Mesenchymal stem cell (in vitro differentiated cells and primary cell): ENCODE results near the gene HOXA13.

Experiments
- DNase-seq: peaks from one replicate; pipeline ENCODE4 v3.0.0-alpha.2; 2013
- H2AFZ ChIP-seq: one replicate; pipeline ENCODE4 v1.6.1; 2013; ENCODE audit warnings: low read depth, mild to moderate bottlenecking, control low read depth, inconsistent platforms, low read length, moderate library complexity
- H2AK5ac ChIP-seq: 2 replicates; pipeline ENCODE4 v1.6.1; 2013; ENCODE audit warnings: low read length, moderate library complexity, mild to moderate bottlenecking, inconsistent platforms; ENCODE audit not compliant: severe bottlenecking
- H2BK120ac ChIP-seq: one replicate; pipeline ENCODE4 v1.6.1; 2013; ENCODE audit warnings: low read depth, mild to moderate bottlenecking, inconsistent platforms, low read length, moderate library complexity
- H2BK12ac ChIP-seq, 2 experiments: one replicate each; pipeline ENCODE4 v1.6.1; 2013; ENCODE audit warnings: inconsistent platforms in 2 of 2, low read length in 2 of 2, mild to moderate bottlenecking in 2 of 2, moderate library complexity in 2 of 2, control low read depth in 1 of 2
- H2BK15ac ChIP-seq: one replicate; pipeline ENCODE4 v1.6.1; 2013; ENCODE audit warnings: mild to moderate bottlenecking, low read depth, inconsistent platforms; ENCODE audit not compliant: poor library complexity, severe bottlenecking
- H2BK5ac ChIP-seq: 2 replicates; pipeline ENCODE4 v1.6.1; 2013; ENCODE audit warnings: low read depth, mild to moderate bottlenecking, low read length, control low read depth, inconsistent platforms; ENCODE audit not compliant: poor library complexity, severe bottlenecking
- H3K14ac ChIP-seq, 2 experiments: one replicate each; pipeline ENCODE4 v1.6.1; 2013; ENCODE audit warnings: inconsistent platforms in 2 of 2, low read length in 2 of 2, control low read depth in 1 of 2, mild to moderate bottlenecking in 1 of 2, moderate library complexity in 1 of 2
- H3K18ac ChIP-seq, 2 experiments: one replicate each; pipeline ENCODE4 v1.6.1; 2013; ENCODE audit warnings: inconsistent platforms in 2 of 2, low read length in 2 of 2, control low read depth in 1 of 2, low read depth in 1 of 2, mild to moderate bottlenecking in 1 of 2
- H3K23ac ChIP-seq, 2 experiments: one replicate each; pipeline ENCODE4 v1.6.1; 2013; ENCODE audit warnings: inconsistent platforms in 2 of 2, low read length in 2 of 2, mild to moderate bottlenecking in 2 of 2, moderate library complexity in 2 of 2, control low read depth in 1 of 2
- H3K27ac ChIP-seq: 2 replicates; pipeline ENCODE4 v1.5.1; 2013; ENCODE audit warnings: mild to moderate bottlenecking, moderate library complexity, low read length, control low read depth, inconsistent platforms; ENCODE audit not compliant: poor library complexity, severe bottlenecking
- H3K27me3 ChIP-seq, 2 experiments: 2 replicates each; pipeline versions ENCODE4 v1.6.1 to v1.7.0; 2013; ENCODE audit warnings: low read length in 2 of 2, mild to moderate bottlenecking in 2 of 2, moderate library complexity in 2 of 2, control low read depth in 1 of 2, inconsistent platforms in 1 of 2; ENCODE audit not compliant: control insufficient read depth in 1 of 2, insufficient read depth in 1 of 2
- H3K36me3 ChIP-seq, 2 experiments: 2 replicates each; pipeline versions ENCODE4 v1.6.1 to v1.7.0; 2013; ENCODE audit warnings: low read length in 2 of 2, control low read depth in 1 of 2, inconsistent platforms in 1 of 2, low read depth in 1 of 2, mild to moderate bottlenecking in 1 of 2; ENCODE audit not compliant: insufficient read depth in 2 of 2, control insufficient read depth in 1 of 2
- H3K4ac ChIP-seq, 2 experiments: one replicate each; pipeline ENCODE4 v1.6.1; 2013; ENCODE audit warnings: inconsistent platforms in 2 of 2, low read length in 2 of 2, mild to moderate bottlenecking in 2 of 2, moderate library complexity in 2 of 2, control low read depth in 1 of 2, low read depth in 1 of 2
- H3K4me1 ChIP-seq: 2 replicates; pipeline ENCODE4 v1.6.1; 2013; ENCODE audit warnings: low read depth, low read length, control low read depth; ENCODE audit not compliant: control insufficient read depth, insufficient read depth
- H3K4me2 ChIP-seq: 2 replicates; pipeline ENCODE4 v1.6.1; 2013; ENCODE audit warnings: low read length, mild to moderate bottlenecking, inconsistent platforms; ENCODE audit not compliant: poor library complexity, severe bottlenecking
- H3K4me3 ChIP-seq, 2 experiments: 2 replicates each; pipeline versions ENCODE4 v1.5.1 to v1.7.0; 2013; ENCODE audit warnings: low read length in 2 of 2, mild to moderate bottlenecking in 2 of 2, control low read depth in 1 of 2, low read depth in 1 of 2; ENCODE audit not compliant: insufficient read depth in 1 of 2
- H3K79me1 ChIP-seq: replicated peaks from 2 replicates; pipeline ENCODE4 v1.6.1; 2013; ENCODE audit warnings: mild to moderate bottlenecking, control low read depth, low read length, inconsistent platforms; ENCODE audit not compliant: poor library complexity, severe bottlenecking
- H3K9ac ChIP-seq: 2 replicates; pipeline ENCODE4 v1.7.0; 2013; ENCODE audit warnings: mild to moderate bottlenecking, low read length, moderate library complexity
- H3K9me3 ChIP-seq: 2 replicates; pipeline ENCODE4 v1.7.0; 2013; ENCODE audit warnings: mild to moderate bottlenecking, low read length; ENCODE audit not compliant: control insufficient read depth
- H4K8ac ChIP-seq: one replicate; pipeline ENCODE4 v1.6.1; 2013; ENCODE audit warnings: inconsistent platforms, mild to moderate bottlenecking, low read length, moderate library complexity
- H4K91ac ChIP-seq: one replicate; pipeline ENCODE4 v1.6.1; 2013; ENCODE audit warnings: mild to moderate bottlenecking, low read length, inconsistent platforms
- WGBS: methylation state at CpG from one replicate; pipeline ENCODE4 v1.1.7; 2013; ENCODE audit warnings: mixed read lengths; 5-methylcytosine and 5-hydroxymethylcytosine counted together

HOXA13 gene

DNA sequence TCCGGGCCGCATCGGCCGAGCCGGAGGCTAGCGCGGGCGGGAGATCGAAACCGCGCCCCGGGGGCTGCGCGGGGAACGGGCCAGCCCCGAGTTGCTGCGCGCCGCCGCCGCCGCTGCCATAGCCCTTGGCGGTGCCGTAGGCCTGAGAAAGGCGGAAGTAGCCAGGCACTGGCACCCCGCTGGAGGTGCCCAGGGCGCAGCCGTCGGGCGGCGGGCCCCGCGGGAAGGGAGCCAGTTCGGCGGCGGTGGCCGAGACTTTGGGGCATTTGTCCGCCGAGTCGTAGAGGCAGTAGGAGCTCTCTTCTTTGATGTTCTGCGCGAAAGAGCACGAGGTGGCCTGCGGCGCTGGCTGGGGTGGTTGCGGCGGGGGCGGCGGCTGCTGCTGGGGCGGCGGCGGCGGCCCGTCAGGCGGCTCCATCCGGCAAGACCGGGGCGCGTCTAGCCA lies 26.4 kb downstream of the HOXA13 start:
- Histone ChIP-seq H4K8ac (peak overlapping the region; percentile 95), H3K4ac (peak overlapping the region; percentile 54 to 82), H2AFZ (no peak overlapping the region), H3K36me3 (peaks cover 4 to 68% of the 10 kb centered on the region in 2 experiments), H3K9me3 (no peaks in the 10 kb centered on the region), H2BK12ac (peak overlapping the region; percentile 40 to 83), H2BK120ac (peak overlapping the region; percentile 96), H3K23ac (peak overlapping the region; percentile 74 to 95), H3K18ac (peak overlapping the region; percentile 90 to 91), H3K4me3 (peak overlapping the region; percentile 58 to 92), H3K14ac (peak overlapping the region; percentile 15 to 80), H3K79me1 (no peaks in the 10 kb centered on the region), H3K27me3 (peaks cover 0 to 8% of the 10 kb centered on the region in 2 experiments), H2BK5ac (peak overlapping the region; percentile 88), H2BK15ac (peak overlapping the region; percentile 91), H4K91ac (peak overlapping the region; percentile 89), H3K4me2 (peak overlapping the region; percentile 60), H3K4me1 (no peaks in the 10 kb centered on the region), H3K27ac (peak overlapping the region; percentile 48), H3K9ac (peak overlapping the region; percentile 90), H2AK5ac (no peak overlapping the region)
- WGBS: 2% methylated on average over 51 of the region's 59 CpGs
- peak; percentile 50 for DNase-seq

DNA sequence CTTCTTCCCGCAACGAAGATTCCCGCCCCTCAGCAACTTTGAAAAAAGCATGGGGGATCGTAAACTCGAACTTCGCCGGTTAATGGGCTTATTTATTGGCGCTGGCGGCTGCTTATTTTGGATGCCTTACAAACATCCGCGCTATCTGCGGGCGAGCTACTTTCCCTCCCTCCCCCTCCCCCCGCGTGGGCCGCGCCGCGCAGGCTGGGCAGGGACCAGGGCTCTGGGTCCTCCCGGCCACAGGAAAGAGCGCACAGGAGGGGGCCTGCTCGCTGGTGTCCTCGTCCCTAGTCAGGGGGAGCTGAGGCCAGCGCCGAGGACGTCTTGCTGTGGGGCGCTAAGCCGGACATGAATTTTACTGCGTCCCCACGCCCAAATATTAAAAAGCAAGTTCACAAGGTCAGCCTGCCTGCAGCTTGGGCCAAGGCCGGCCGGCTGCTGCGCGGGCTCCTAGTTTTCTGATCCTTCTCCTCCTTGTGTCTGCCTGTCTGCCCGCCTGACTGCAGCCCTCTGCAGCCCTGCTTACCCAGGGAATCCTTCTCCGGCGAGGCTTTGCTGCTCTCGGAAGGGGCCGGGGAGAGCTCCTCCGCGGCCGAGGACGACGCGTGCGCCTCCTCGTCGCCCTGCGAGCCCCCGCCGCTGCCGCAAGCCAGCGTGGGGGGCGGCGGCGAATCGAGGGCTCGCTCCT lies 26.9 kb downstream of the HOXA13 start:
- H3K27ac ChIP-seq: peak overlapping the region; percentile 91
- H3K4me1 ChIP-seq: no peaks in the 10 kb centered on the region
- H3K14ac ChIP-seq: peak overlapping the region in 1 of 2 experiments; percentile 95
- DNase-seq: peak; percentile 60
- H3K4ac ChIP-seq: peak overlapping the region; percentile 54 to 59
- peak overlapping the region; percentile 90 for H3K9ac ChIP-seq
- peak overlapping the region; percentile 89 for H4K91ac ChIP-seq
- H3K4me3 ChIP-seq: peak overlapping the region; percentile 58 to 92
- H3K27me3 ChIP-seq: peaks cover 0 to 8% of the 10 kb centered on the region in 2 experiments
- no peaks in the 10 kb centered on the region for H3K79me1 ChIP-seq
- peak overlapping the region; percentile 64 to 90 for H3K18ac ChIP-seq
- peaks cover 4 to 72% of the 10 kb centered on the region in 2 experiments for H3K36me3 ChIP-seq
- H2AFZ ChIP-seq: no peak overlapping the region
- peak overlapping the region; percentile 83 for H2AK5ac ChIP-seq
- H3K4me2 ChIP-seq: peak overlapping the region; percentile 60
- H3K9me3 ChIP-seq: no peaks in the 10 kb centered on the region
- H2BK5ac ChIP-seq: peak overlapping the region; percentile 77
- H3K23ac ChIP-seq: peak overlapping the region; percentile 50 to 74
- H4K8ac ChIP-seq: peak overlapping the region; percentile 95
- H2BK12ac ChIP-seq: peak overlapping the region in 1 of 2 experiments; percentile 83
- WGBS: 1% methylated on average over 58 of the region's 58 CpGs
- no peak overlapping the region for H2BK15ac ChIP-seq
- peak overlapping the region; percentile 96 for H2BK120ac ChIP-seq

DNA sequence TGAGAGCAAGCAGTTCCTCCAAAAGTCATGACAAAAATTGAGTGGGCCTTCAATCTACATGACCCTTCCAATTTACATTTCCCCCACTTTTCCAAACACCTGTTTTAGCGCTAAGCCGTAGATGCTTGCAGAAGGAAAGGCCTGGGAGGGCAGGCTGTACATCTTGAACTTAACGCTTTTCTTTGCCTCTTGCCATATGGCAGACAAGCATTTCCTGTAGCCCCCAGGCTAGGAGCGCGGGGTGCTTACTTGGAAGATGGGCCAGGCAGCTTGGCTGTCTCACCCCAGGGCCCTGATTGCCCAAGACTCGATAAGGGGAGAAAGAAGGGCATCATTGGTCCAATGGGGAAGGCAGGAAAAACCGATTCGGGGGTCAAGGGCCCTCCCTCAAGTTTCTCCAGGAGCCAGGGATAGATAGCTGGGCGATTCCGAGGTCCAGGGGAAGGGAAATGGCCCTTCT lies 27.5 kb downstream of the HOXA13 start:
- Histone ChIP-seq H2AFZ (no peak overlapping the region), H3K4me1 (no peaks in the 10 kb centered on the region), H3K79me1 (no peaks in the 10 kb centered on the region), H3K27me3 (peaks cover 0 to 8% of the 10 kb centered on the region in 2 experiments), H2BK12ac (peak overlapping the region in 1 of 2 experiments; percentile 87), H3K18ac (peak overlapping the region in 1 of 2 experiments; percentile 90), H3K4ac (peak overlapping the region; percentile 9 to 31), H3K27ac (peak overlapping the region; percentile 91), H4K91ac (peak overlapping the region; percentile 70), H3K9me3 (no peaks in the 10 kb centered on the region), H4K8ac (no peak overlapping the region), H3K23ac (no peak overlapping the region), H3K9ac (peak overlapping the region; percentile 90), H3K14ac (no peak overlapping the region), H3K4me3 (peak overlapping the region; percentile 58 to 92), H3K36me3 (peaks cover 4 to 71% of the 10 kb centered on the region in 2 experiments), H3K4me2 (peak overlapping the region; percentile 60), H2BK5ac (peak overlapping the region; percentile 71), H2BK120ac (peak overlapping the region; percentile 84), H2AK5ac (peak overlapping the region; percentile 55), H2BK15ac (no peak overlapping the region)
- DNase-seq: peak; percentile 53
- WGBS: 13% methylated on average over 10 of the region's 10 CpGs

DNA sequence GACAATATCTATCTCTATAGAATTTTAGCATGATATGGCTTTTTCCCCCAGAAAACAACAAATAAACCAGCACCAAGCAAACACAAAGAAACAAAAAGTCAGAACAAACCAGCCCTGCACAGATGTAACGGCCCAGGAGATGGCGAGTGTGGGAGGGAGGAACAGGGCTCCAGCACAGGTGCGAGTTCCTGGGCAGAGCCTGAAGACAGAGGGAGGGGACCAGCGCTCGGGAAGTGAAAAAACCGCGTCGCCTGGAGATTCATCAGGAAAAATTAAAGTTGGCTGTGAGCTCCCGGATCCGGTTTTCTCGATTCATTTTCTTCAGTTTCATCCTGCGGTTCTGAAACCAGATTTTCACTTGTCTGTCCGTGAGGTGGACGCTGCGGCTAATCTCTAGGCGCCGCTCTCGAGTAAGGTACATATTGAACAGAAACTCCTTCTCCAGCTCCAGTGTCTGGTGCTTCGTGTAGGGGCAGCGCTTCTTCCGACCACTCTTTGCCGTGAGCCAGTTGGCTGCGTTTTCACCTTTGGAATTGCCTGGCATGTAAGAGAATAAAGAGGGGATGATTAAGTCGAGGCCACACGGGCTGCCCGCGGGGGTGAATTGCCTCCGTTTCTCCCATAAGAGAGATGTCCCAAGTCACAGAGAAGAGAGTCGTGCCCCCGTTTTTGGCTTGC lies 28.1 kb downstream of the HOXA13 start:
- peak overlapping the region; percentile 84 for H2BK120ac ChIP-seq
- no peaks in the 10 kb centered on the region for H3K79me1 ChIP-seq
- H2BK5ac ChIP-seq: peak overlapping the region; percentile 71
- DNase-seq: peak; percentile 60
- H3K27ac ChIP-seq: peak overlapping the region; percentile 91
- no peak overlapping the region for H2AFZ ChIP-seq
- H3K4ac ChIP-seq: peak overlapping the region; percentile 31 to 78
- peak overlapping the region; percentile 90 for H3K9ac ChIP-seq
- H3K9me3 ChIP-seq: no peaks in the 10 kb centered on the region
- peak overlapping the region; percentile 64 for H4K8ac ChIP-seq
- peaks cover 4 to 66% of the 10 kb centered on the region in 2 experiments for H3K36me3 ChIP-seq
- no peak overlapping the region for H2BK15ac ChIP-seq
- peaks cover 0 to 8% of the 10 kb centered on the region in 2 experiments for H3K27me3 ChIP-seq
- no peaks in the 10 kb centered on the region for H3K4me1 ChIP-seq
- peak overlapping the region in 1 of 2 experiments; percentile 46 for H3K23ac ChIP-seq
- H4K91ac ChIP-seq: no peak overlapping the region
- 7% methylated on average over 30 of the region's 30 CpGs for WGBS
- peak overlapping the region in 1 of 2 experiments; percentile 79 for H3K14ac ChIP-seq
- peak overlapping the region; percentile 65 to 68 for H3K18ac ChIP-seq
- peak overlapping the region; percentile 79 for H2AK5ac ChIP-seq
- H2BK12ac ChIP-seq: peak overlapping the region; percentile 57 to 87
- peak overlapping the region; percentile 57 to 92 for H3K4me3 ChIP-seq
- H3K4me2 ChIP-seq: peak overlapping the region; percentile 60
